ENCODE data around the gene CRTC1.

Gene CRTC1

GRCh38 chr19:18750295-18750970 lies 67.0 kb downstream of the CRTC1 start:
- DNase-seq: no peak

- no peak for DNase-seq
Observed at GRCh38 chr19:18751571-18751970, 68.1 kb downstream of the CRTC1 start.

GRCh38 chr19:18754501-18754900 lies 71.0 kb downstream of the CRTC1 start:
- DNase-seq: no peak

- no peak for DNase-seq
Observed at GRCh38 chr19:18756896-18757295, 73.4 kb downstream of the CRTC1 start.

GRCh38 chr19:18759304-18759994 lies 76.0 kb downstream of the CRTC1 start:
- no peak for DNase-seq

- DNase-seq: no peak
Observed at GRCh38 chr19:18759995-18760426, 76.5 kb downstream of the CRTC1 start.

- no peak for DNase-seq
Observed at GRCh38 chr19:18760440-18761383, 77.2 kb downstream of the CRTC1 start.

GRCh38 chr19:18761531-18762110 lies 78.1 kb downstream of the CRTC1 start:
- DNase-seq: no peak

- DNase-seq: no peak
Observed at GRCh38 chr19:18762125-18763023, 78.9 kb downstream of the CRTC1 start.

GRCh38 chr19:18763674-18764590 lies 80.5 kb downstream of the CRTC1 start:
- no peak for DNase-seq

GRCh38 chr19:18764591-18765051 lies 81.1 kb downstream of the CRTC1 start:
- no peak for DNase-seq

- no peak for DNase-seq
Observed at GRCh38 chr19:18765224-18765623, 81.7 kb downstream of the CRTC1 start.

- DNase-seq: no peak
Observed at GRCh38 chr19:18768046-18768771, 84.7 kb downstream of the CRTC1 start.

- no peak for DNase-seq
Observed at GRCh38 chr19:18768997-18769891, 85.8 kb downstream of the CRTC1 start.

GRCh38 chr19:18769989-18770528 lies 86.6 kb downstream of the CRTC1 start:
- DNase-seq: no peak

GRCh38 chr19:18770663-18771327 lies 87.3 kb downstream of the CRTC1 start:
- DNase-seq: no peak

- DNase-seq: no peak
Observed at GRCh38 chr19:18771328-18772242, 88.1 kb downstream of the CRTC1 start.

Data from activated CD4-positive, CD25-positive, alpha-beta regulatory T cell (primary cell).